Gastrocnemius medialis (tissue), 4 donors: Measurements from ENCODE around the gene YAP1. TPM values are rescaled to one million over a fixed set of nuclear protein-coding genes. Genes with fewer than 3 reads are reported as not detected.
A peak's percentile ranks its signal among the peaks of the same experiment; 100 is the strongest.

ENCODE experiments used
- ATAC-seq, 2 donors: fragments of 150-250 bp; one replicate each; pipeline ENCODE4 v1.9.1; 2016
- DNase-seq, 2 donors: peaks; one replicate each; pipeline ENCODE4 v3.0.0-alpha.2; 2019
- H3K27ac ChIP-seq, 4 donors: fragments of 200-600 bp; sonication (generic); 1 replicate in 1 of 4; 2 replicates in 3 of 4; pipeline ENCODE4 v1.5.1; 2016 to 2018; ENCODE audit warnings: mild to moderate bottlenecking in 2 of 4, moderate library complexity in 1 of 4
- H3K27me3 ChIP-seq, 3 donors: fragments of 200-600 bp; sonication (generic) in 2 of 3; 1 replicate in 1 of 3; 2 replicates in 2 of 3; pipeline versions ENCODE4 v1.5.1 to v1.6.0; 2016 to 2019; ENCODE audit warnings: mild to moderate bottlenecking in 1 of 3, moderate library complexity in 1 of 3
- H3K36me3 ChIP-seq, 2 donors: fragments of 200-600 bp; sonication (generic) in 1 of 2; one replicate each; pipeline ENCODE4 v1.5.1; 2017 to 2018
- H3K4me1 ChIP-seq, 2 donors: fragments of 200-600 bp; sonication (generic) in 1 of 2; one replicate each; pipeline ENCODE4 v1.5.1; 2016 to 2017; ENCODE audit warnings: mild to moderate bottlenecking in 2 of 2
- H3K4me3 ChIP-seq, 4 donors: fragments of 200-600 bp; sonication (generic) in 3 of 4; 1 replicate in 1 of 4; 2 replicates in 3 of 4; pipeline ENCODE4 v1.5.1; 2016 to 2019; ENCODE audit warnings: mild to moderate bottlenecking in 2 of 4
- H3K9me3 ChIP-seq, 3 donors: fragments of 200-600 bp; sonication (generic) in 2 of 3; 1 replicate in 1 of 3; 2 replicates in 2 of 3; pipeline ENCODE4 v1.5.1; 2016 to 2019
- POLR2A ChIP-seq, 2 donors: fragments of 450-650 bp; IDR thresholded peaks; one replicate each; pipeline ENCODE4 v1.6.1; 2017; ENCODE audit warnings: antibody characterized with exemption in 2 of 2, mild to moderate bottlenecking in 2 of 2, moderate library complexity in 2 of 2
- in situ Hi-C, 4 donors: fragments of 200-750 bp; cut with MboI; loops; one replicate each; pipeline versions ENCODE4 v1.15.0 to v1.8.0; 2017; ENCODE audit warnings: low sequenced_read_pairs in 4 of 4
- intact Hi-C: fragments of 100-400 bp; cut with DNase I; formaldehyde crosslinking; loops from one replicate; pipeline ENCODE4 v1.15.1; 2023; ENCODE audit warnings: low total_unique reads
- total RNA-seq, 4 donors: library from RNA; depleted of rRNA; stranded (reverse); fragments of >200 nt; gene quantifications; one replicate each; pipeline versions ENCODE4 v1.1.0 to v1.2.3, GENCODE V29; 2016
- TF ChIP-seq, protein P1 (sequence below), 5 experiments: fragments of 450-650 bp in 3 of 5; fragments of 200-600 bp in 2 of 5; sonication (generic) in 2 of 5; IDR thresholded peaks in 4 of 5; conservative IDR thresholded peaks in 1 of 5; 1 replicate in 4 of 5; 2 replicates in 1 of 5; pipeline ENCODE4 v1.5.1; 2016 to 2019; ENCODE audit warnings: antibody characterized with exemption in 5 of 5, mild to moderate bottlenecking in 3 of 5, moderate library complexity in 3 of 5

Gene YAP1
- 10 to 100 TPM; 41.9 to 89.4 (median 72.6) TPM for total RNA-seq

DNA sequence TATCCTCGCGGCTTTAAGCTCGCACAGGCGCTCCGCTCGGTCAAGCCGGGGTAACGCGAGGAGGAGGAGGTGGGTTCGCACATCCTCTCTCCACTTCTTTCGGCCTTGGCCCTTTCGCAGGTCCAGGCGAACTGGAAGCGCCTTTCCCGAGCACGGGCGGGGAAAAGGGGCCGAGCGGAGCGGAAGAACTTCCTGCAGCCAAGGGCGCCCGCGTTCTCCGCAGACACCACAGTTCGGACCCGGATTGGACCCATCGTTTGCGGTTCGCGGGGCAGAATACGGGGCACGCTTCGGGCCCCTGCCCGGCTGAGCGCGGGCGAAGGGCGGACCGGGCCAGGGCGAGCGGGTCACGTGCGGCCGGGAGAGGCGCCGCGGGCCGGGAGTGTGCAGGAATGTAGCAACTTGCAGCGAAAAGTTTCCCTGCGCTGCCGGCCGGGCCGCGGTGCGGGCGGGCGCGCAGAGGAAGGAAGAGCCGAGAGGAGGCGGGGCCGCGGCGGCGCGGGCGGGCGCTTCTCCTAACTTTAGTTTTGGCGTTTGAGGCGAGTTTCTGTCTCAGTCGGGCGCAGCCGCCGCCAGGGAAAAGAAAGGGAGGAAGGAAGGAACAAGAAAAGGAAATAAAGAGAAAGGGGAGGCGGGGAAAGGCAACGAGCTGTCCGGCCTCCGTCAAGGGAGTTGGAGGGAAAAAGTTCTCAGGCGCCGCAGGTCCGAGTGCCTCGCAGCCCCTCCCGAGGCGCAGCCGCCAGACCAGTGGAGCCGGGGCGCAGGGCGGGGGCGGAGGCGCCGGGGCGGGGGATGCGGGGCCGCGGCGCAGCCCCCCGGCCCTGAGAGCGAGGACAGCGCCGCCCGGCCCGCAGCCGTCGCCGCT is at the start of gene YAP1:
YAP1 (plus strand) TSS at position 552 of the 865 bp plus-strand sequence. CDS start 402 bp downstream, outside the sequence.
- TF ChIP-seq POLR2A (IDR thresholded peaks at IDR 0.05) = peak; percentile 60 to 75
- TF ChIP-seq, protein P1, sequence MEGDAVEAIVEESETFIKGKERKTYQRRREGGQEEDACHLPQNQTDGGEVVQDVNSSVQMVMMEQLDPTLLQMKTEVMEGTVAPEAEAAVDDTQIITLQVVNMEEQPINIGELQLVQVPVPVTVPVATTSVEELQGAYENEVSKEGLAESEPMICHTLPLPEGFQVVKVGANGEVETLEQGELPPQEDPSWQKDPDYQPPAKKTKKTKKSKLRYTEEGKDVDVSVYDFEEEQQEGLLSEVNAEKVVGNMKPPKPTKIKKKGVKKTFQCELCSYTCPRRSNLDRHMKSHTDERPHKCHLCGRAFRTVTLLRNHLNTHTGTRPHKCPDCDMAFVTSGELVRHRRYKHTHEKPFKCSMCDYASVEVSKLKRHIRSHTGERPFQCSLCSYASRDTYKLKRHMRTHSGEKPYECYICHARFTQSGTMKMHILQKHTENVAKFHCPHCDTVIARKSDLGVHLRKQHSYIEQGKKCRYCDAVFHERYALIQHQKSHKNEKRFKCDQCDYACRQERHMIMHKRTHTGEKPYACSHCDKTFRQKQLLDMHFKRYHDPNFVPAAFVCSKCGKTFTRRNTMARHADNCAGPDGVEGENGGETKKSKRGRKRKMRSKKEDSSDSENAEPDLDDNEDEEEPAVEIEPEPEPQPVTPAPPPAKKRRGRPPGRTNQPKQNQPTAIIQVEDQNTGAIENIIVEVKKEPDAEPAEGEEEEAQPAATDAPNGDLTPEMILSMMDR (IDR thresholded peaks at IDR 0.05 in 4 of 5, conservative IDR thresholded peaks at IDR 0.05 in 1 of 5) = peak in 2 of 5 experiments; percentile 5 to 13
- peak within 1 kb of the TSS; percentile 79 to 96 (median 82) for H3K4me3 ChIP-seq
- peak; percentile 75 to 79 for ATAC-seq
- intact Hi-C loops (loop anchor here (1.0 to 10.0 kb wide), 4 partner anchors 47 to 237 kb away; partner anchors contain the start of genes ANGPTL5, BIRC2 and CEP126), in situ Hi-C loops (no loop called here)
- H3K36me3 ChIP-seq = no peaks in the 10 kb centered on the region
- H3K27ac ChIP-seq = peak within 1 kb of the TSS; percentile 93 to 99 (median 98)
- no peaks in the 10 kb centered on the region for H3K9me3 ChIP-seq
- H3K4me1 ChIP-seq = peaks cover 25 to 35% of the 10 kb centered on the region in 2 donors
- DNase-seq = peak; percentile 78 to 91
- no peaks in the 10 kb centered on the region for H3K27me3 ChIP-seq

- intact Hi-C loops (no loop called here), in situ Hi-C loops (loop anchor here in 2 of 4 donors (25.0 kb wide), 1 partner anchor 201 kb away; no protein-coding TSS in a partner anchor)
- no peak overlapping the region for H3K4me3 ChIP-seq
- no peaks in the 10 kb centered on the region for H3K27me3 ChIP-seq
- no peak for TF ChIP-seq POLR2A (IDR thresholded peaks at IDR 0.05)
- TF ChIP-seq, protein P1 (IDR thresholded peaks at IDR 0.05 in 4 of 5, conservative IDR thresholded peaks at IDR 0.05 in 1 of 5) = no peak
- ATAC-seq (peak in 1 of 2 donors; percentile 66), DNase-seq (no peak)
- no peaks in the 10 kb centered on the region for H3K4me1 ChIP-seq
- H3K9me3 ChIP-seq = no peaks in the 10 kb centered on the region
- no peak overlapping the region for H3K27ac ChIP-seq
- H3K36me3 ChIP-seq = no peaks in the 10 kb centered on the region
Observed at GRCh38 chr11:102061276-102061675, 49.0 kb upstream of the YAP1 start.

- ATAC-seq = no peak
- Histone ChIP-seq H3K4me3 (no peak overlapping the region), H3K36me3 (no peaks in the 10 kb centered on the region), H3K9me3 (no peaks in the 10 kb centered on the region), H3K27ac (no peak overlapping the region), H3K4me1 (no peaks in the 10 kb centered on the region), H3K27me3 (no peaks in the 10 kb centered on the region)
- DNase-seq = no peak
- intact Hi-C loops = no loop called here
- TF ChIP-seq POLR2A (IDR thresholded peaks at IDR 0.05) = no peak
- TF ChIP-seq, protein P1 (IDR thresholded peaks at IDR 0.05 in 4 of 5, conservative IDR thresholded peaks at IDR 0.05 in 1 of 5) = no peak
- in situ Hi-C loops = loop anchor here in 2 of 4 donors (25.0 kb wide), 1 partner anchor 200 kb away; no protein-coding TSS in a partner anchor
Observed at GRCh38 chr11:102062106-102062505, 48.1 kb upstream of the YAP1 start.

DNA sequence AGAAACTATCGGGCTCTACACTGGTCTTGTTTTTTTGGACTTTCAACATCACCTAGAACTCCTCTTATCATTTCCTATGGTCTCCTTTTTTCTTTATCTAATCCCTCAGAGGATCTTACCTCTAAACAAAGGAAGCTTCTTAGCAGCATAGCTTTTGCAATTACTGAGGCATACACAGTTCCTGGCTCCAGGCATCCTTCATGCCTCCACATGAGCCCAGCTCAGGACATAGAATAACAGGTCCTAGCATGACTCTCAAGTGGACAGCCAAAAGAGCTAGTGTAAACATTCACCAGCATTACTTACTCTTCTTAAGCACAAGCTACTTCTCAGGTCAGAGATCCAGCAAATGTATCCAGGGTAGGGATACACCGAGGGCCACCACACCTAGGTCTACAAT is 45.9 kb upstream of the YAP1 start:
- no peaks in the 10 kb centered on the region for H3K4me1 ChIP-seq
- no peaks in the 10 kb centered on the region for H3K9me3 ChIP-seq
- no peaks in the 10 kb centered on the region for H3K27me3 ChIP-seq
- TF ChIP-seq, protein P1 (IDR thresholded peaks at IDR 0.05 in 4 of 5, conservative IDR thresholded peaks at IDR 0.05 in 1 of 5) = no peak
- in situ Hi-C loops (loop anchor here in 2 of 4 donors (25.0 kb wide), 1 partner anchor 198 kb away; no protein-coding TSS in a partner anchor), intact Hi-C loops (no loop called here)
- ATAC-seq (no peak), DNase-seq (no peak)
- H3K27ac ChIP-seq = no peak overlapping the region
- no peaks in the 10 kb centered on the region for H3K36me3 ChIP-seq
- H3K4me3 ChIP-seq = no peak overlapping the region
